Liver (tissue), 3 donors: ENCODE measurements around the gene ALDH1B1.

Experiments
- CTCF ChIP-seq: fragments of 150-350 bp; IDR thresholded peaks from 2 replicates; pipeline ENCODE4 v1.5.1; 2017; ENCODE audit warnings: improper control_type of control experiment, low read depth, low read length; ENCODE audit not compliant: missing input control
- EGR1 ChIP-seq, 2 donors: IDR thresholded peaks; 2 replicates each; pipeline ENCODE4 v1.6.1; 2016 to 2018; ENCODE audit warnings: antibody characterized with exemption in 2 of 2, low read depth in 2 of 2
- GABPA ChIP-seq, 2 donors: IDR thresholded peaks in 1 of 2; conservative IDR thresholded peaks in 1 of 2; 2 replicates each; pipeline ENCODE4 v1.6.1; 2016; ENCODE audit warnings: antibody characterized with exemption in 2 of 2, mild to moderate bottlenecking in 1 of 2, moderate library complexity in 1 of 2
- JUND ChIP-seq, 2 donors: IDR thresholded peaks; 2 replicates each; pipeline ENCODE4 v1.6.1; 2016; ENCODE audit warnings: antibody characterized with exemption in 2 of 2
- MAX ChIP-seq: IDR thresholded peaks from 2 replicates; pipeline ENCODE4 v1.6.1; 2016; ENCODE audit warnings: antibody characterized with exemption
- RAD21 ChIP-seq, 2 donors: IDR thresholded peaks; 2 replicates each; pipeline ENCODE4 v1.6.1; 2016; ENCODE audit warnings: antibody characterized with exemption in 2 of 2, mild to moderate bottlenecking in 2 of 2
- REST ChIP-seq: IDR thresholded peaks from 2 replicates; pipeline ENCODE4 v1.6.1; 2016; ENCODE audit warnings: antibody characterized with exemption, mild to moderate bottlenecking
- TAF1 ChIP-seq: conservative IDR thresholded peaks from 2 replicates; pipeline ENCODE4 v1.6.1; 2016; ENCODE audit warnings: antibody characterized with exemption, mild to moderate bottlenecking
- donor health status: healthy.
- donor health status: healthy.

DNA sequence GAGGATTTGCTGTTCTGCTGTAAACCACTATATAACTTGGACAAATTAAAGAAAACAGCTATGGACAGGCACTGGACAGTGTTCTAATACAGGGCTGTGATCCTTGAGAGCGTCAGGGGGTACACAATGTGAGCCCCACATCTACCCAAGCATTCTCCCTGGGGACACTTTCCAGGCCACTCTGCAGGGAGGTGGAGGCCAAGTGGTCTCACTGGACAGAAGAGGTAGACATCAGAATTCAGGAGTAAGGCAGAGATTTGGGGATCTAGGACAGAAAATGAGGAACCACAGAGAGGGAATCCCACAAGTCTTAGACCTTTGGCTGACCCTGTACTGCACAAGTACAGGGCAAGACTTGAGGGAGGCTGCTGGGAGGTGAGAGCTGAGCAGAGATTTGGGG lies 35.6 kb downstream of the ALDH1B1 start:
- TF ChIP-seq CTCF, result no peak
- TF ChIP-seq JUND (IDR thresholded peaks at IDR 0.05), result no peak
- no peak for TF ChIP-seq TAF1
- TF ChIP-seq RAD21 (IDR thresholded peaks at IDR 0.05), result no peak
- no peak for TF ChIP-seq MAX
- TF ChIP-seq GABPA (IDR thresholded peaks at IDR 0.05 in 1 of 2, conservative IDR thresholded peaks at IDR 0.05 in 1 of 2), result no peak
- no peak for TF ChIP-seq EGR1 (IDR thresholded peaks at IDR 0.05; ENCODE audit: low read depth in 2 of 2)
- TF ChIP-seq REST, result no peak
